ENCODE results near the gene KRTAP5-5. TPM values are rescaled to one million over a fixed set of nuclear protein-coding genes. Genes with fewer than 3 reads are reported as not detected.
"Not testable (repeated sequence)": the region's sequence is repeated elsewhere in the genome, so short reads cannot be mapped to it uniquely, and the experiment has no call there.

The KRTAP5-5 gene
- 1 to 10 TPM in 1 of 3 donors, under 1 TPM in 2; 0.32 to 1.6 (median 0.75) TPM for total RNA-seq
- long read RNA-seq, donor 1 = 0 reads
- long read RNA-seq, donor 2 = 0 reads

GRCh38 chr11:1629326-1630185 is at the start of gene KRTAP5-5:
Gene KRTAP5-5 (plus strand): TSS chr11:1629775. CDS start chr11:1629841, 66 bp downstream.
- intact Hi-C loops (cut with DNase I, micrococcal nuclease) = no loop called here
- TF ChIP-seq CTCF (IDR thresholded peaks at IDR 0.05) = no peak
- Histone ChIP-seq H3K4me1 (ENCODE audit: low read depth) (peaks cover 5% of the 10 kb centered on the region), H3K9me3 (no peaks in the 10 kb centered on the region), H3K36me3 (ENCODE audit: low read depth) (no peaks in the 10 kb centered on the region), H3K4me3 (no peak within 1 kb of the TSS)
- DNase-seq = no peak
- peak; percentile 41 for ATAC-seq

GRCh38 chr11:1581976-1582375 is 47.6 kb upstream of the KRTAP5-5 start:
- H3K4me1 ChIP-seq (ENCODE audit: low read depth) = no peaks in the 10 kb centered on the region
- DNase-seq (no peak), ATAC-seq (no peak)
- no peak overlapping the region for H3K4me3 ChIP-seq
- TF ChIP-seq CTCF (IDR thresholded peaks at IDR 0.05) = no peak
- intact Hi-C loops (cut with DNase I, micrococcal nuclease) = no loop called here
- no peaks in the 10 kb centered on the region for H3K9me3 ChIP-seq
- no peaks in the 10 kb centered on the region for H3K36me3 ChIP-seq (ENCODE audit: low read depth)

GRCh38 chr11:1582909-1583308 is 46.7 kb upstream of the KRTAP5-5 start:
- H3K9me3 ChIP-seq; H3K4me1 ChIP-seq (ENCODE audit: low read depth); H3K4me3 ChIP-seq; ATAC-seq; H3K36me3 ChIP-seq (ENCODE audit: low read depth); DNase-seq; intact Hi-C loops (cut with DNase I, micrococcal nuclease): not testable (repeated sequence)

GRCh38 chr11:1584661-1585370 is 44.8 kb upstream of the KRTAP5-5 start, which contains the start of gene KRTAP5-1:
Gene KRTAP5-1 (minus strand): TSS chr11:1585283. CDS start chr11:1585249, 34 bp downstream.
- ATAC-seq; H3K4me3 ChIP-seq; H3K4me1 ChIP-seq (ENCODE audit: low read depth); H3K9me3 ChIP-seq; intact Hi-C loops (cut with DNase I, micrococcal nuclease); H3K36me3 ChIP-seq (ENCODE audit: low read depth); DNase-seq: not testable (repeated sequence)

GRCh38 chr11:1586699-1587098 is 42.9 kb upstream of the KRTAP5-5 start:
- intact Hi-C loops (cut with DNase I, micrococcal nuclease) = no loop called here
- peak; percentile 26 for ATAC-seq
- Histone ChIP-seq H3K36me3 (ENCODE audit: low read depth) (no peaks in the 10 kb centered on the region), H3K4me1 (ENCODE audit: low read depth) (peaks cover 6% of the 10 kb centered on the region), H3K4me3 (no peak overlapping the region), H3K9me3 (no peaks in the 10 kb centered on the region)
- no peak for TF ChIP-seq CTCF (IDR thresholded peaks at IDR 0.05)
- DNase-seq = no peak

- ATAC-seq = peak; percentile 89
- DNase-seq; H3K36me3 ChIP-seq (ENCODE audit: low read depth); H3K4me1 ChIP-seq (ENCODE audit: low read depth); H3K4me3 ChIP-seq; intact Hi-C loops (cut with DNase I, micrococcal nuclease); H3K9me3 ChIP-seq: not testable (repeated sequence)
Observed at GRCh38 chr11:1589191-1589963, 40.2 kb upstream of the KRTAP5-5 start.
